SK-N-SH (cell line): Measurements from ENCODE around the gene CCDC102B. TPM values are rescaled to one million over a fixed set of nuclear protein-coding genes. Genes with fewer than 3 reads are reported as not detected.
A peak's percentile ranks its signal among the peaks of the same experiment; 100 is the strongest.

Source experiments
- CTCF ChIA-PET: fragments of 300-600, 350-600 bp; formaldehyde crosslinking; extraction: SDS; loops from one replicate; lab custom pipeline; 2021; lab: Yijun Ruan, JAX
- POLR2A ChIA-PET: fragments of 350-600 bp; sonication (Branson Sonifier 250); formaldehyde crosslinking; extraction: SDS; loops from one replicate; lab custom pipeline; 2020; ENCODE audit warnings: antibody characterized with exemption, inconsistent platforms; lab: Yijun Ruan, JAX
- DNase-seq: peaks from one replicate; pipeline ENCODE4 v3.0.0; 2012
- H2AFZ ChIP-seq: fragments of 200-600 bp; sonication (generic); 2 replicates; pipeline ENCODE4 v1.8.1; 2016; ENCODE audit warnings: antibody characterized with exemption, mild to moderate bottlenecking, low read depth
- H3F3A ChIP-seq: fragments of 200-600 bp; sonication (generic); replicated peaks from 2 replicates; pipeline ENCODE3; 2016; ENCODE audit warnings: antibody characterized with exemption, mild to moderate bottlenecking; ENCODE audit not compliant: insufficient read depth
- H3K27ac ChIP-seq, 2 experiments: fragments of 200-500 bp in 1 of 2; fragments of 200-600 bp in 1 of 2; sonication (Bioruptor generic) in 1 of 2; sonication (generic), shearing (Covaris generic) in 1 of 2; 2 replicates each; pipeline versions ENCODE4 v1.5.1 to v1.6.1; 2014 to 2016; ENCODE audit warnings: low read depth in 2 of 2, inconsistent platforms in 1 of 2, low read length in 1 of 2, mild to moderate bottlenecking in 1 of 2, mixed read lengths in 1 of 2
- H3K27me3 ChIP-seq: fragments of 200-600 bp; sonication (generic), shearing (Covaris generic); 2 replicates; pipeline ENCODE4 v1.6.1; 2016; ENCODE audit warnings: mixed run types; ENCODE audit not compliant: insufficient read depth
- H3K36me3 ChIP-seq, 2 experiments: fragments of 200-500 bp in 1 of 2; fragments of 200-600 bp in 1 of 2; sonication (Bioruptor generic) in 1 of 2; sonication (generic) in 1 of 2; replicated peaks in 1 of 2; 2 replicates each; pipeline versions ENCODE3 to v1.5.1; 2014 to 2016; ENCODE audit warnings: low read length in 1 of 2, mild to moderate bottlenecking in 1 of 2; ENCODE audit not compliant: insufficient read depth in 2 of 2, control insufficient read depth in 1 of 2
- H3K4me1 ChIP-seq, 2 experiments: fragments of 200-500 bp in 1 of 2; fragments of 200-600 bp in 1 of 2; sonication (Bioruptor generic) in 1 of 2; sonication (generic), shearing (Covaris generic) in 1 of 2; 2 replicates each; pipeline versions ENCODE4 v1.5.1 to v1.6.1; 2014 to 2016; ENCODE audit warnings: low read depth in 1 of 2, low read length in 1 of 2, mixed run types in 1 of 2; ENCODE audit not compliant: insufficient read depth in 2 of 2, control insufficient read depth in 1 of 2
- H3K4me2 ChIP-seq: fragments of 200-600 bp; sonication (generic), shearing (Covaris generic); 2 replicates; pipeline ENCODE4 v1.6.1; 2017; ENCODE audit warnings: mixed run types
- H3K4me3 ChIP-seq, 2 experiments: fragments of 200-500 bp in 1 of 2; fragments of 200-600 bp in 1 of 2; sonication (Bioruptor generic) in 1 of 2; sonication (generic), shearing (Covaris generic) in 1 of 2; 2 replicates each; pipeline versions ENCODE4 v1.5.1 to v1.8.1; 2014 to 2016; ENCODE audit warnings: low read depth in 2 of 2, inconsistent platforms in 1 of 2, low read length in 1 of 2, mild to moderate bottlenecking in 1 of 2, mixed read lengths in 1 of 2, moderate library complexity in 1 of 2
- H3K79me2 ChIP-seq: fragments of 200-600 bp; sonication (generic); 2 replicates; pipeline ENCODE4 v1.8.1; 2017; ENCODE audit warnings: mild to moderate bottlenecking; ENCODE audit not compliant: insufficient read depth
- H3K9ac ChIP-seq: fragments of 200-600 bp; sonication (generic); 2 replicates; pipeline ENCODE4 v1.6.1; 2017; ENCODE audit warnings: mixed run types
- H3K9me2 ChIP-seq: fragments of 200-600 bp; sonication (generic); 2 replicates; pipeline ENCODE4 v1.6.1; 2017; ENCODE audit warnings: mixed run types
- H3K9me3 ChIP-seq: fragments of 200-600 bp; sonication (generic); 2 replicates; pipeline ENCODE4 v1.6.1; 2017; ENCODE audit warnings: mixed run types, mild to moderate bottlenecking, moderate library complexity
- H4K20me1 ChIP-seq: fragments of 200-600 bp; sonication (generic); 2 replicates; pipeline ENCODE4 v1.6.1; 2017; ENCODE audit warnings: mild to moderate bottlenecking, mixed run types; ENCODE audit not compliant: insufficient read depth
- CHD2 ChIP-seq: fragments of 150-350 bp; IDR thresholded peaks from 2 replicates; pipeline ENCODE4 v1.6.1; 2018; ENCODE audit warnings: low read length; ENCODE audit not compliant: partially characterized antibody
- ELF1 ChIP-seq: IDR thresholded peaks from 2 replicates; pipeline ENCODE4 v1.4.0; 2012
- EZH2phosphoT487 ChIP-seq: fragments of 200-600 bp; sonication (generic); IDR thresholded peaks from 2 replicates; pipeline ENCODE4 v1.6.1; 2017; ENCODE audit warnings: low read depth, mixed run types, mild to moderate bottlenecking, antibody characterized with exemption, moderate library complexity, borderline replicate concordance
- FOXJ3 ChIP-seq: sonication (generic); formaldehyde crosslinking; IDR thresholded peaks from 2 replicates; pipeline ENCODE4 v1.5.1; 2020; ENCODE audit warnings: mild to moderate bottlenecking, missing genetic modification reagents
- FOXM1 ChIP-seq: IDR thresholded peaks from 2 replicates; pipeline ENCODE4 v1.4.0; 2012; ENCODE audit warnings: low read depth, mild to moderate bottlenecking
- JUND ChIP-seq: IDR thresholded peaks from 2 replicates; pipeline ENCODE4 v1.4.0; 2012
- MAX ChIP-seq: IDR thresholded peaks from 2 replicates; pipeline ENCODE4 v1.4.0; 2012; ENCODE audit warnings: low read depth
- MXI1 ChIP-seq: IDR thresholded peaks from 2 replicates; pipeline ENCODE4 v1.6.1; 2012; ENCODE audit warnings: mild to moderate bottlenecking, low read depth, low read length, improper control_type of control experiment
- NFIC ChIP-seq: IDR thresholded peaks from 2 replicates; pipeline ENCODE4 v1.4.0; 2012; ENCODE audit warnings: borderline replicate concordance
- PBX3 ChIP-seq: IDR thresholded peaks from 2 replicates; pipeline ENCODE4; 2012
- POLR2AphosphoS5 ChIP-seq: IDR thresholded peaks from 2 replicates; pipeline ENCODE4 v1.6.1; 2012; ENCODE audit warnings: low read depth, low read length
- REST ChIP-seq: IDR thresholded peaks from 2 replicates; pipeline ENCODE4 v1.6.1; 2012; ENCODE audit warnings: mild to moderate bottlenecking, low read depth, low read length, moderate library complexity
- RFX5 ChIP-seq: IDR thresholded peaks from 2 replicates; pipeline ENCODE4 v1.6.1; 2012; ENCODE audit warnings: mild to moderate bottlenecking, improper control_type of control experiment, low read length
- RXRA ChIP-seq: IDR thresholded peaks from 2 replicates; pipeline ENCODE4 v1.4.0; 2012; ENCODE audit warnings: low read depth, mild to moderate bottlenecking, borderline replicate concordance
- SMC3 ChIP-seq: IDR thresholded peaks from 2 replicates; pipeline ENCODE4 v1.6.1; 2012; ENCODE audit warnings: low read depth, low read length, improper control_type of control experiment
- TAF1 ChIP-seq: IDR thresholded peaks from 2 replicates; pipeline ENCODE4 v1.6.1; 2012; ENCODE audit warnings: low read depth, mild to moderate bottlenecking, low read length, moderate library complexity, borderline replicate concordance
- TCF12 ChIP-seq: IDR thresholded peaks from 2 replicates; pipeline ENCODE4 v1.4.0; 2012
- TEAD4 ChIP-seq: IDR thresholded peaks from 2 replicates; pipeline ENCODE4 v1.4.0; 2012; ENCODE audit warnings: mild to moderate bottlenecking, borderline replicate concordance; ENCODE audit not compliant: insufficient read depth
- ZBTB33 ChIP-seq: IDR thresholded peaks from 2 replicates; pipeline ENCODE4 v1.4.0; 2012; ENCODE audit warnings: low read depth, borderline replicate concordance
- WGBS: methylation state at CpG from one replicate; pipeline ENCODE4 v1.1.6; 2017; ENCODE audit warnings: low lambda C conversion rate; 5-methylcytosine and 5-hydroxymethylcytosine counted together
- polyA plus RNA-seq, 3 experiments: library from polyadenylated mRNA; depleted of rRNA; stranded (reverse); fragments of >200 nt; gene quantifications; 2 replicates each; pipeline ENCODE4 v1.2.3, GENCODE V29; 2012

Gene CCDC102B
- polyA plus RNA-seq, 1 of the 3 experiments (the other 2 are of a cell fraction): 2.0 TPM

- TF ChIP-seq CHD2 (no peak), NFIC (no peak), TAF1 (no peak), MXI1 (no peak), EZH2phosphoT487 (no peak), TEAD4 (no peak), RXRA (no peak), FOXJ3 (CRISPR knock-in tag) (no peak), MAX (no peak), PBX3 (no peak), ZBTB33 (no peak), SMC3 (no peak)
Observed at GRCh38 chr18:68833756-68834155, 35.9 kb downstream of the CCDC102B start (continued).

- H3K9ac ChIP-seq: no peak overlapping the region
- CTCF ChIA-PET: interaction anchor here (1.3 kb wide), 1 partner anchor 9 kb away, joined by 3 read pairs; no protein-coding TSS in a partner anchor
Observed at GRCh38 chr18:68837665-68838451, 40.0 kb downstream of the CCDC102B start.

More at GRCh38 chr18:68837665-68838451, 40.0 kb downstream of the CCDC102B start:
- no peak overlapping the region for H3K4me2 ChIP-seq
- no peak overlapping the region for H3K4me3 ChIP-seq
- H3K79me2 ChIP-seq: no peaks in the 10 kb centered on the region; the same call in 1 of the 2 replicates
- H3K4me1 ChIP-seq: peaks cover 0 to 12% of the 10 kb centered on the region in 2 experiments; a peak in 3 of 4 replicates
- DNase-seq: no peak
- H3K36me3 ChIP-seq: peaks cover 0 to 4% of the 10 kb centered on the region in 2 experiments
- H2AFZ ChIP-seq: no peak overlapping the region
- TF ChIP-seq FOXM1: no peak
- no peak for TF ChIP-seq NFIC
- TF ChIP-seq RFX5: no peak
- TF ChIP-seq ELF1: no peak
- no peak for TF ChIP-seq MXI1
- TF ChIP-seq MAX: no peak
- TF ChIP-seq TCF12: no peak
- no peak for TF ChIP-seq JUND
- no peak for TF ChIP-seq REST
- TF ChIP-seq EZH2phosphoT487: no peak
- TF ChIP-seq TEAD4: no peak
- no peak for TF ChIP-seq POLR2AphosphoS5
- no peak for TF ChIP-seq SMC3
- H3K9me3 ChIP-seq: no peaks in the 10 kb centered on the region
- H3K9me2 ChIP-seq: no peaks in the 10 kb centered on the region
- 73% methylated on average over 7 of the region's 7 CpGs for WGBS
- H3F3A ChIP-seq: peaks cover 19% of the 10 kb centered on the region
- no peaks in the 10 kb centered on the region for H3K27me3 ChIP-seq
- peak overlapping the region; percentile 14 to 34; a peak in 2 of 4 replicates for H3K27ac ChIP-seq
- H4K20me1 ChIP-seq: no peaks in the 10 kb centered on the region
- POLR2A ChIA-PET: no interaction called here
